ENCODE data around the gene FRMD6.
"Not testable (repeated sequence)": the region's sequence is repeated elsewhere in the genome, so short reads cannot be mapped to it uniquely, and the experiment has no call there.

Gene FRMD6

GRCh38 chr14:51723990-51724389, 72.3 kb downstream of the FRMD6 start:
- DNase-seq (ENCODE audit: low spot score) (no peak), FAIRE-seq (no peak)

- FAIRE-seq (no peak), DNase-seq (ENCODE audit: low spot score) (no peak)
Measured at GRCh38 chr14:51724650-51725049, 72.9 kb downstream of the FRMD6 start.

- FAIRE-seq, result no peak
- DNase-seq (ENCODE audit: low spot score), result no peak
Measured at GRCh38 chr14:51725061-51725460, 73.4 kb downstream of the FRMD6 start.

GRCh38 chr14:51726166-51726899, 74.6 kb downstream of the FRMD6 start:
- DNase-seq (ENCODE audit: low spot score), result no peak
- FAIRE-seq, result no peak

- FAIRE-seq (no peak), DNase-seq (ENCODE audit: low spot score) (no peak)
Measured at GRCh38 chr14:51727526-51727925, 75.8 kb downstream of the FRMD6 start.

- DNase-seq (ENCODE audit: low spot score), result no peak
- FAIRE-seq, result no peak
Measured at GRCh38 chr14:51730098-51730497, 78.4 kb downstream of the FRMD6 start.

- FAIRE-seq, result no peak
- no peak for DNase-seq (ENCODE audit: low spot score)
Measured at GRCh38 chr14:51730684-51731083, 79.0 kb downstream of the FRMD6 start.

- no peak for DNase-seq (ENCODE audit: low spot score)
- FAIRE-seq, result no peak
Measured at GRCh38 chr14:51732494-51733112, 80.9 kb downstream of the FRMD6 start.

- DNase-seq (ENCODE audit: low spot score) (no peak), FAIRE-seq (no peak)
Measured at GRCh38 chr14:51733147-51733546, 81.4 kb downstream of the FRMD6 start.

GRCh38 chr14:51735851-51736250, 84.1 kb downstream of the FRMD6 start:
- FAIRE-seq (no peak), DNase-seq (ENCODE audit: low spot score) (no peak)

GRCh38 chr14:51738754-51739153, 87.0 kb downstream of the FRMD6 start:
- DNase-seq (ENCODE audit: low spot score) (no peak), FAIRE-seq (no peak)

- no peak for DNase-seq (ENCODE audit: low spot score)
- FAIRE-seq, result no peak
Measured at GRCh38 chr14:51743588-51744000, 91.9 kb downstream of the FRMD6 start.

- FAIRE-seq (no peak), DNase-seq (ENCODE audit: low spot score) (no peak)
Measured at GRCh38 chr14:51744372-51745130, 92.8 kb downstream of the FRMD6 start.

GRCh38 chr14:51746823-51747222, 95.1 kb downstream of the FRMD6 start:
- DNase-seq (ENCODE audit: low spot score); FAIRE-seq: not testable (repeated sequence)

- FAIRE-seq (no peak), DNase-seq (ENCODE audit: low spot score) (no peak)
Measured at GRCh38 chr14:51750542-51750941, 98.8 kb downstream of the FRMD6 start.

- not testable (repeated sequence) for FAIRE-seq; DNase-seq (ENCODE audit: low spot score)
Measured at GRCh38 chr14:51751611-51752345, 100.1 kb downstream of the FRMD6 start.

GRCh38 chr14:51757756-51758155, 106.0 kb downstream of the FRMD6 start:
- FAIRE-seq; DNase-seq (ENCODE audit: low spot score): not testable (repeated sequence)

GRCh38 chr14:51759950-51760349, 108.2 kb downstream of the FRMD6 start:
- FAIRE-seq (no peak), DNase-seq (ENCODE audit: low spot score) (no peak)

- not testable (repeated sequence) for DNase-seq (ENCODE audit: low spot score); FAIRE-seq
Measured at GRCh38 chr14:51765726-51766125, 114.0 kb downstream of the FRMD6 start.

GRCh38 chr14:51766586-51766985, 114.9 kb downstream of the FRMD6 start:
- not testable (repeated sequence) for FAIRE-seq

GRCh38 chr14:51769261-51769660, 117.6 kb downstream of the FRMD6 start:
- DNase-seq (ENCODE audit: low spot score); FAIRE-seq: not testable (repeated sequence)

More at GRCh38 chr14:51766586-51766985, 114.9 kb downstream of the FRMD6 start:
- DNase-seq (ENCODE audit: low spot score), result not testable (repeated sequence)

All from RCC 7860 (cell line).